IgD-negative memory B cell (primary cell): ENCODE data around the gene GLI3. TPM values are rescaled to one million over a fixed set of nuclear protein-coding genes. Genes with fewer than 3 reads are reported as not detected.

Experiments used
- H3K27ac Mint-ChIP-seq, 3 donors: one replicate each; pipeline ENCODE4 v1.8.0; 2020 to 2022; ENCODE audit warnings: mild to moderate bottlenecking in 3 of 3, mixed read lengths in 3 of 3, moderate library complexity in 1 of 3
- H3K27me3 Mint-ChIP-seq: one replicate; pipeline ENCODE4 v1.8.0; 2021; ENCODE audit warnings: mixed read lengths
- H3K36me3 Mint-ChIP-seq: one replicate; pipeline ENCODE4 v1.8.0; 2020; ENCODE audit warnings: mild to moderate bottlenecking, mixed read lengths
- H3K4me1 Mint-ChIP-seq, 3 donors: one replicate each; pipeline ENCODE4 v1.8.0; 2020 to 2022; ENCODE audit warnings: mixed read lengths in 3 of 3, mild to moderate bottlenecking in 1 of 3
- H3K4me3 Mint-ChIP-seq, 4 donors: one replicate each; pipeline ENCODE4 v1.8.0; 2020 to 2022; ENCODE audit warnings: mild to moderate bottlenecking in 4 of 4, mixed read lengths in 4 of 4, moderate library complexity in 3 of 4
- H3K9me3 Mint-ChIP-seq, 3 donors: one replicate each; pipeline ENCODE4 v1.8.0; 2020 to 2021; ENCODE audit warnings: mixed read lengths in 3 of 3, mild to moderate bottlenecking in 1 of 3
- polyA plus RNA-seq: library from polyadenylated mRNA; unstranded; fragments of 300-500 nt; fragmentation: Illumina TruSeq; gene quantifications from one replicate; pipeline ENCODE4 v1.2.3, GENCODE V29; 2021

Gene GLI3
- polyA plus RNA-seq, 1 donor from 2014 or later = not detected

GRCh38 chr7:41943094-41943577 is 293.9 kb downstream of the GLI3 start:
- H3K9me3 Mint-ChIP-seq = no peaks in the 10 kb centered on the region
- peaks cover 1% of the 10 kb centered on the region for H3K36me3 Mint-ChIP-seq
- peaks cover 9 to 23% (median 19%) of the 10 kb centered on the region in 3 donors for H3K4me1 Mint-ChIP-seq
- peak overlapping the region in 2 of 4 donors; percentile 38 to 75 for H3K4me3 Mint-ChIP-seq
- H3K27ac Mint-ChIP-seq = no peak overlapping the region
- peaks cover 13% of the 10 kb centered on the region for H3K27me3 Mint-ChIP-seq

- H3K36me3 Mint-ChIP-seq = peaks cover 1% of the 10 kb centered on the region
- H3K9me3 Mint-ChIP-seq = no peaks in the 10 kb centered on the region
- peak overlapping the region in 2 of 4 donors; percentile 38 to 75 for H3K4me3 Mint-ChIP-seq
- peaks cover 13% of the 10 kb centered on the region for H3K27me3 Mint-ChIP-seq
- no peak overlapping the region for H3K27ac Mint-ChIP-seq
- H3K4me1 Mint-ChIP-seq = peaks cover 9 to 23% (median 19%) of the 10 kb centered on the region in 3 donors
Measured at GRCh38 chr7:41942468-41943093, 294.4 kb downstream of the GLI3 start.

GRCh38 chr7:41940760-41941343 is 296.2 kb downstream of the GLI3 start:
- H3K9me3 Mint-ChIP-seq = no peaks in the 10 kb centered on the region
- peaks cover 13% of the 10 kb centered on the region for H3K27me3 Mint-ChIP-seq
- no peak overlapping the region for H3K27ac Mint-ChIP-seq
- H3K36me3 Mint-ChIP-seq = peaks cover 1% of the 10 kb centered on the region
- peaks cover 9 to 23% (median 19%) of the 10 kb centered on the region in 3 donors for H3K4me1 Mint-ChIP-seq
- H3K4me3 Mint-ChIP-seq = peak overlapping the region in 1 of 4 donors; percentile 86

GRCh38 chr7:41938371-41938770 is 298.6 kb downstream of the GLI3 start:
- peaks cover 9 to 19% (median 17%) of the 10 kb centered on the region in 3 donors for H3K4me1 Mint-ChIP-seq
- no peak overlapping the region for H3K4me3 Mint-ChIP-seq
- H3K27me3 Mint-ChIP-seq = peaks cover 13% of the 10 kb centered on the region
- H3K27ac Mint-ChIP-seq = no peak overlapping the region
- peaks cover 1% of the 10 kb centered on the region for H3K36me3 Mint-ChIP-seq
- H3K9me3 Mint-ChIP-seq = peaks cover 0 to 2% (median 0%) of the 10 kb centered on the region in 3 donors

GRCh38 chr7:41933427-41933826 is 303.6 kb downstream of the GLI3 start:
- H3K9me3 Mint-ChIP-seq = peaks cover 0 to 2% (median 0%) of the 10 kb centered on the region in 3 donors
- H3K4me1 Mint-ChIP-seq = peaks cover 0 to 7% (median 4%) of the 10 kb centered on the region in 3 donors
- H3K4me3 Mint-ChIP-seq = no peak overlapping the region
- H3K27ac Mint-ChIP-seq = no peak overlapping the region
- no peaks in the 10 kb centered on the region for H3K36me3 Mint-ChIP-seq
- no peaks in the 10 kb centered on the region for H3K27me3 Mint-ChIP-seq

- no peak overlapping the region for H3K27ac Mint-ChIP-seq
- H3K9me3 Mint-ChIP-seq = peaks cover 0 to 2% (median 0%) of the 10 kb centered on the region in 3 donors
- H3K27me3 Mint-ChIP-seq = peaks cover 1% of the 10 kb centered on the region
- H3K36me3 Mint-ChIP-seq = no peaks in the 10 kb centered on the region
- H3K4me1 Mint-ChIP-seq = peaks cover 4 to 15% (median 6%) of the 10 kb centered on the region in 3 donors
- H3K4me3 Mint-ChIP-seq = no peak overlapping the region
Measured at GRCh38 chr7:41931263-41931646, 305.8 kb downstream of the GLI3 start.

GRCh38 chr7:41930538-41931262 is 306.3 kb downstream of the GLI3 start:
- no peak overlapping the region for H3K27ac Mint-ChIP-seq
- peaks cover 4 to 15% (median 6%) of the 10 kb centered on the region in 3 donors for H3K4me1 Mint-ChIP-seq
- H3K4me3 Mint-ChIP-seq = peak overlapping the region in 1 of 4 donors; percentile 59
- H3K9me3 Mint-ChIP-seq = peaks cover 0 to 2% (median 0%) of the 10 kb centered on the region in 3 donors
- peaks cover 1% of the 10 kb centered on the region for H3K27me3 Mint-ChIP-seq
- H3K36me3 Mint-ChIP-seq = no peaks in the 10 kb centered on the region

GRCh38 chr7:41928781-41929180 is 308.2 kb downstream of the GLI3 start:
- Mint-ChIP-seq H3K9me3 (no peaks in the 10 kb centered on the region), H3K36me3 (no peaks in the 10 kb centered on the region), H3K4me1 (peaks cover 4 to 15% (median 6%) of the 10 kb centered on the region in 3 donors), H3K4me3 (no peak overlapping the region), H3K27ac (no peak overlapping the region), H3K27me3 (peaks cover 1% of the 10 kb centered on the region)

GRCh38 chr7:41928166-41928565 is 308.8 kb downstream of the GLI3 start:
- peaks cover 4 to 15% (median 6%) of the 10 kb centered on the region in 3 donors for H3K4me1 Mint-ChIP-seq
- no peak overlapping the region for H3K27ac Mint-ChIP-seq
- peaks cover 1% of the 10 kb centered on the region for H3K27me3 Mint-ChIP-seq
- no peaks in the 10 kb centered on the region for H3K9me3 Mint-ChIP-seq
- no peak overlapping the region for H3K4me3 Mint-ChIP-seq
- H3K36me3 Mint-ChIP-seq = no peaks in the 10 kb centered on the region

- Mint-ChIP-seq H3K4me3 (no peak overlapping the region), H3K27me3 (peaks cover 1% of the 10 kb centered on the region), H3K4me1 (peaks cover 4 to 15% (median 6%) of the 10 kb centered on the region in 3 donors), H3K9me3 (no peaks in the 10 kb centered on the region), H3K36me3 (no peaks in the 10 kb centered on the region), H3K27ac (no peak overlapping the region)
Measured at GRCh38 chr7:41927380-41927779, 309.6 kb downstream of the GLI3 start.

GRCh38 chr7:41925946-41926345 is 311.1 kb downstream of the GLI3 start:
- H3K4me1 Mint-ChIP-seq = peaks cover 4 to 13% (median 6%) of the 10 kb centered on the region in 3 donors
- H3K27ac Mint-ChIP-seq = peak overlapping the region in 1 of 3 donors; percentile 69
- no peaks in the 10 kb centered on the region for H3K9me3 Mint-ChIP-seq
- peaks cover 4% of the 10 kb centered on the region for H3K27me3 Mint-ChIP-seq
- H3K4me3 Mint-ChIP-seq = no peak overlapping the region
- H3K36me3 Mint-ChIP-seq = peaks cover 2% of the 10 kb centered on the region

- no peak overlapping the region for H3K4me3 Mint-ChIP-seq
- no peaks in the 10 kb centered on the region for H3K9me3 Mint-ChIP-seq
- H3K27ac Mint-ChIP-seq = no peak overlapping the region
- peaks cover 4% of the 10 kb centered on the region for H3K27me3 Mint-ChIP-seq
- peaks cover 2% of the 10 kb centered on the region for H3K36me3 Mint-ChIP-seq
- peaks cover 3 to 10% (median 6%) of the 10 kb centered on the region in 3 donors for H3K4me1 Mint-ChIP-seq
Measured at GRCh38 chr7:41924796-41925195, 312.2 kb downstream of the GLI3 start.

- no peak overlapping the region for H3K4me3 Mint-ChIP-seq
- H3K27ac Mint-ChIP-seq = no peak overlapping the region
- no peaks in the 10 kb centered on the region for H3K9me3 Mint-ChIP-seq
- peaks cover 0 to under 1% (median 0%) of the 10 kb centered on the region in 3 donors for H3K4me1 Mint-ChIP-seq
- peaks cover 3% of the 10 kb centered on the region for H3K27me3 Mint-ChIP-seq
- peaks cover 2% of the 10 kb centered on the region for H3K36me3 Mint-ChIP-seq
Measured at GRCh38 chr7:41922373-41922772, 314.6 kb downstream of the GLI3 start.

GRCh38 chr7:41921453-41921981 is 315.5 kb downstream of the GLI3 start:
- Mint-ChIP-seq H3K9me3 (no peaks in the 10 kb centered on the region), H3K4me3 (no peak overlapping the region), H3K36me3 (peaks cover 2% of the 10 kb centered on the region), H3K4me1 (no peaks in the 10 kb centered on the region), H3K27ac (no peak overlapping the region), H3K27me3 (peaks cover 3% of the 10 kb centered on the region)

GRCh38 chr7:41918597-41918996 is 318.4 kb downstream of the GLI3 start:
- no peaks in the 10 kb centered on the region for H3K9me3 Mint-ChIP-seq
- peaks cover 5% of the 10 kb centered on the region for H3K27me3 Mint-ChIP-seq
- no peak overlapping the region for H3K27ac Mint-ChIP-seq
- peaks cover 0 to 6% (median 0%) of the 10 kb centered on the region in 3 donors for H3K4me1 Mint-ChIP-seq
- peaks cover 4% of the 10 kb centered on the region for H3K36me3 Mint-ChIP-seq
- no peak overlapping the region for H3K4me3 Mint-ChIP-seq
